GM12878 (cell line): Measurements from ENCODE around the gene DDHD1. TPM values are rescaled to one million over a fixed set of nuclear protein-coding genes. Genes with fewer than 3 reads are reported as not detected.

Experiments
- ATAC-seq: fragments of 200-7000 bp; cut with Tn5 transposase; 3 replicates; pipeline ENCODE4 v1.9.1; 2020; ENCODE audit warnings: mild to moderate bottlenecking, moderate library complexity
- BruUV-seq: library from RNA; stranded (reverse); fragments of 400-500 nt; replicated peaks from 2 replicates; lab custom pipeline; 2021; lab: Mats Ljungman, UMichigan
- CTCF ChIA-PET: fragments of 300-600 bp; sonication (Branson Sonifier 250); formaldehyde crosslinking; extraction: SDS; loops from one replicate; lab custom pipeline; 2021; ENCODE audit warnings: inconsistent platforms; lab: Yijun Ruan, JAX
- POLR2A ChIA-PET: fragments of 350-600 bp; formaldehyde crosslinking; extraction: SDS; loops from one replicate; lab custom pipeline; 2021; ENCODE audit warnings: inconsistent platforms; lab: Charles Lee
- RAD21 ChIA-PET: fragments of 300-600 bp; sonication (Branson Sonifier 250); formaldehyde crosslinking; loops from one replicate; lab custom pipeline; 2023; ENCODE audit warnings: antibody characterized with exemption; ENCODE audit not compliant: unreplicated experiment; lab: Charles Lee
- SMC1A ChIA-PET: fragments of 300-600 bp; sonication (Branson Sonifier 250); formaldehyde crosslinking; loops from one replicate; lab custom pipeline; 2023; ENCODE audit not compliant: unreplicated experiment, uncharacterized antibody; lab: Charles Lee
- DNase-seq: peaks from one replicate; pipeline ENCODE4 v3.0.0-alpha.2; 2011; ENCODE audit warnings: low read depth, low spot score
- FAIRE-seq: peaks from 3 replicates; lab custom pipeline; 2011; peaks lifted over from hg19 to GRCh38; lab: Jason Lieb, UNC
- H2AFZ ChIP-seq: 2 replicates; pipeline ENCODE4 v1.6.0; 2011; ENCODE audit warnings: low read depth, low read length, control low read depth; ENCODE audit not compliant: control insufficient read depth
- H3K27ac ChIP-seq: 2 replicates; pipeline ENCODE4 v1.5.1; 2011; ENCODE audit warnings: control low read depth; ENCODE audit not compliant: control insufficient read depth, insufficient read depth
- H3K27me3 ChIP-seq, 2 experiments: replicated peaks in 1 of 2; 2 replicates each; pipeline versions ENCODE4 v1.6.0 to v1.6.1; 2011; ENCODE audit warnings: low read length in 1 of 2; ENCODE audit not compliant: control insufficient read depth in 2 of 2, insufficient read depth in 2 of 2
- H3K36me3 ChIP-seq, 2 experiments: 2 replicates each; pipeline ENCODE4 v1.5.1; 2011; ENCODE audit warnings: low read length in 1 of 2; ENCODE audit not compliant: control insufficient read depth in 2 of 2, insufficient read depth in 2 of 2
- H3K4me1 ChIP-seq: 2 replicates; pipeline ENCODE4 v1.6.1; 2011; ENCODE audit warnings: mild to moderate bottlenecking, low read length, moderate library complexity, mixed read lengths; ENCODE audit not compliant: control insufficient read depth, insufficient read depth
- H3K4me2 ChIP-seq: 2 replicates; pipeline ENCODE4 v1.6.0; 2011; ENCODE audit warnings: control low read depth; ENCODE audit not compliant: control insufficient read depth, insufficient read depth
- H3K4me3 ChIP-seq: fragments of 200-600 bp; sonication (generic); 2 replicates; pipeline ENCODE4 v1.5.1; 2016
- H3K79me2 ChIP-seq: 2 replicates; pipeline ENCODE4 v1.6.0; 2011; ENCODE audit warnings: low read length; ENCODE audit not compliant: control insufficient read depth, insufficient read depth
- H3K9ac ChIP-seq: 2 replicates; pipeline ENCODE4 v1.8.0; 2011; ENCODE audit warnings: low read length, control low read depth, mixed read lengths; ENCODE audit not compliant: control insufficient read depth, insufficient read depth
- H3K9me3 ChIP-seq: replicated peaks from 3 replicates; pipeline ENCODE4 v1.5.1; 2011; ENCODE audit warnings: mild to moderate bottlenecking, low read length; ENCODE audit not compliant: control insufficient read depth, insufficient read depth
- H4K20me1 ChIP-seq: 2 replicates; pipeline ENCODE4 v1.6.0; 2011; ENCODE audit not compliant: control insufficient read depth, insufficient read depth
- BACH1 ChIP-seq: fragments of 450-650 bp; IDR thresholded peaks from 2 replicates; pipeline ENCODE4 v1.6.1; 2017; ENCODE audit warnings: mild to moderate bottlenecking, borderline replicate concordance
- CBX3 ChIP-seq: fragments of 200-600 bp; sonication (generic); IDR thresholded peaks from 2 replicates; pipeline ENCODE4 v1.6.1; 2016; ENCODE audit warnings: low read depth, borderline replicate concordance
- CREM ChIP-seq: IDR thresholded peaks from 2 replicates; pipeline ENCODE4 v1.6.1; 2014; ENCODE audit warnings: antibody characterized with exemption, low read depth
- IKZF1 ChIP-seq: fragments of 450-650 bp; conservative IDR thresholded peaks from 2 replicates; pipeline ENCODE4 v1.6.1; 2017; ENCODE audit warnings: antibody characterized with exemption, mild to moderate bottlenecking
- IRF4 ChIP-seq: IDR thresholded peaks from 2 replicates; pipeline ENCODE4 v1.6.1; 2011; ENCODE audit warnings: low read depth, low read length
- NFIC ChIP-seq: IDR thresholded peaks from 2 replicates; pipeline ENCODE4 v1.6.1; 2012; ENCODE audit warnings: low read depth, mild to moderate bottlenecking, inconsistent platforms, low read length, moderate library complexity
- RAD21 ChIP-seq: IDR thresholded peaks from 2 replicates; pipeline ENCODE4 v1.6.1; 2011; ENCODE audit warnings: mild to moderate bottlenecking, low read depth, low read length, moderate library complexity; ENCODE audit not compliant: insufficient read depth
- TCF7 ChIP-seq: IDR thresholded peaks from 2 replicates; pipeline ENCODE4 v1.6.1; 2014; ENCODE audit warnings: antibody characterized with exemption, borderline replicate concordance
- ZNF207 ChIP-seq: fragments of 450-650 bp; IDR thresholded peaks from 2 replicates; pipeline ENCODE4 v1.6.1; 2014; ENCODE audit warnings: antibody characterized with exemption, mild to moderate bottlenecking, borderline replicate concordance
- ZNF217 ChIP-seq: fragments of 450-650 bp; IDR thresholded peaks from 2 replicates; pipeline ENCODE4 v1.6.1; 2017; ENCODE audit warnings: antibody characterized with exemption, mild to moderate bottlenecking
- WGBS: methylation state at CpG from one replicate; pipeline ENCODE4 v1.1.6; 2016; ENCODE audit warnings: low lambda C conversion rate; ENCODE audit not compliant: insufficient replicate concordance, insufficient coverage; ENCODE audit errors: missing lambda C conversion rate; 5-methylcytosine and 5-hydroxymethylcytosine counted together
- in situ Hi-C: fragments of 300-500 bp; cut with MboI; formaldehyde crosslinking; loops from 9 replicates; pipeline ENCODE4 v1.14.3; 2018; ENCODE audit warnings: mixed read lengths
- intact Hi-C: fragments of 100-400 bp; cut with micrococcal nuclease; formaldehyde crosslinking; loops from one replicate; pipeline ENCODE4 v1.14.2; 2022; ENCODE audit not compliant: unreplicated experiment
- polyA plus RNA-seq, 11 experiments: library from polyadenylated mRNA; depleted of rRNA in 4 of 11; unstranded in 6 of 11; stranded (reverse) in 5 of 11; fragments of >200 nt; fragmentation: Nextera tagmentation in 4 of 11; fragmentation: Illumina TruSeq in 1 of 11; extraction: Ambion mirVana in 4 of 11; extraction: Trizol in 1 of 11; gene quantifications; 1 replicate in 1 of 11; 2 replicates in 10 of 11; pipeline versions ENCODE4 v1.2.1 to v1.2.3, GENCODE V29; 2011 to 2016; ENCODE audit warnings: inconsistent platforms in 2 of 11, missing spikeins in 2 of 11, low read depth in 1 of 11
- total RNA-seq, 4 experiments: library from RNA; depleted of rRNA in 3 of 4; stranded (reverse); fragments of >200 nt in 3 of 4; fragmentation: Illumina TruSeq in 1 of 4; extraction: Trizol in 1 of 4; gene quantifications; 2 replicates each; pipeline versions ENCODE4 v1.2.1 to v1.2.3, GENCODE V29; 2013 to 2021
- TF ChIP-seq, protein P1 (sequence below): IDR thresholded peaks from 2 replicates; pipeline ENCODE4 v1.6.1; 2011; ENCODE audit warnings: low read depth, low read length, improper control_type of control experiment, borderline replicate concordance
- TF ChIP-seq, protein P2 (sequence below): fragments of 450-650 bp; IDR thresholded peaks from 2 replicates; pipeline ENCODE4 v1.6.1; 2017; ENCODE audit warnings: low read depth, mild to moderate bottlenecking, moderate library complexity
- TF ChIP-seq, protein P3 (sequence below): fragments of 450-650 bp; IDR thresholded peaks from 2 replicates; pipeline ENCODE4 v1.6.1; 2014; ENCODE audit warnings: mild to moderate bottlenecking

Gene DDHD1
- total and polyA plus RNA-seq, 10 of the 15 experiments (the other 5 are each of a cell fraction or from before 2014, with no cell fraction given), result 7.7 to 52.3 (median 28.5) TPM

DNA sequence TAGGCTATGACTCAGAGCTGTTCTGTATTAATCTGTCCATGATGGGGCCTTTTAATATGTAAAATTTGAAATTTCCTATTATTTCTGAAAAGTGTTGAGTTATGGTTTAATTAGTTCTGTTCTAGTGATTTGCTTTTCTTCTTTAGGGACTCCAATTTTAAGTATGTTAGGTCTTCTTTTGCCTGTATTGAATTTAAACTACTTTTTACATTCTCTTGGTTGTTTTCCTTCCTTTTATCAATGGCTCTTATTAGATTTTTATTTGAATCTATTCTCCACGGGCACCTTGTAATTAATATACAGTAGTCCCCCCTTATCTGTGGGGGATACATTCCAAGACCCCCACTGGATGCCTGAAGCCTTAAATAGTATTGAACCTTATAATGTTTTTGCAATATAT is 46.4 kb downstream of the DDHD1 start:
- no peak overlapping the region for H3K4me3 ChIP-seq
- ChIA-PET POLR2A (interaction anchor here (5.0 kb wide), 1 partner anchor 44 kb away, joined by 48 read pairs; the partner anchor contains the start of gene DDHD1), CTCF (interaction anchor here (1.4 to 6.4 kb wide), 2 partner anchors 44 to 53 kb away, joined by 3 to 60 read pairs; partner anchors contain the start of gene DDHD1), RAD21 (interaction anchor here (4.6 kb wide), 1 partner anchor 11 kb away, joined by 17 read pairs; no protein-coding TSS in a partner anchor), SMC1A (interaction anchor here (0.7 to 7.0 kb wide), 5 partner anchors 10 to 44 kb away, joined by 3 to 127 read pairs (median 3); partner anchors contain the start of gene DDHD1)
- H3K4me1 ChIP-seq, result peaks cover 22% of the 10 kb centered on the region
- no peak overlapping the region for H3K9ac ChIP-seq
- H3K4me2 ChIP-seq, result no peak overlapping the region
- 96% methylated on average over 1 of the region's 1 CpG for WGBS
- peaks cover 68% of the 10 kb centered on the region for H3K79me2 ChIP-seq
- in situ Hi-C loops (no loop called here), intact Hi-C loops (no loop called here)
- H3K27me3 ChIP-seq, result no peaks in the 10 kb centered on the region
- no peak overlapping the region for H3K27ac ChIP-seq
- ATAC-seq, result no peak
- no peaks in the 10 kb centered on the region; the same call in none of the 3 replicates for H3K9me3 ChIP-seq
- no peak overlapping the region for H2AFZ ChIP-seq
- BruUV-seq, result no TSS peak
- FAIRE-seq, result no peak
- peaks cover 0 to 4% of the 10 kb centered on the region in 2 experiments; a peak in 1 of 4 replicates for H3K36me3 ChIP-seq
- TF ChIP-seq ZNF217 (no peak), IKZF1 (no peak), CREM (no peak)
- TF ChIP-seq, all 136 proteins: peak for 0
- no peak for DNase-seq
- H4K20me1 ChIP-seq, result no peaks in the 10 kb centered on the region

DNA sequence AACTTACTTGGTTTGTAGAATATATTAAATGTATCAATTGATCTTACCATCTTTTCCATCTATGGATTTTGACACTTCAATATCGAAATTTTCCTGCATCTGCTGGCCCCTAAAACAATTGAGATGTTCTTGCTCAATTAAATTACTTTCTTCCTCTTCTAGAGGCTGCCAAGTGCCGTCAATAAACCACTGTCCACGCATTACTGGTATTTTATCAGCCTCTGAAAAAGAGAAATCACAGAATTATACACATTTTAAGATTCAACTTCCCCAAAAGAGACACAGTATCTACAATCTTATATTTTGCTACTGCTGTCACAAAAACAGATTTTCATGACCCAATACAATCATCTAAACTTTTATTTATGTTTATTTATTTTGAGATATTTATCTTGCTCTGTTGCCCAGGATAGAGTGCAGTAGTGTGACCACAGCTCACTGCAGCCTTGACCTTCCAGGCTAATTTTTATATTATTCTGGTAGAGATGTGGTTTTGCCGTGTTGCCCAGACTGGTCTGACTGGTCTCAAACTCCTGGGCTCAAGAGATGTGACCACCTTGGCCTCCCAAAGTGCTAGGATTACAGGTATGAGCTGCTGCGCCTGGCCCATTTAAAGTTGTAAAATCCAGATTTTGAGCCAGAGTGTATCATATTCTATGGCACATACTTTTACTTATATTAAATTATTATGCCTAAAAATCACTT is 49.3 kb downstream of the DDHD1 start:
- intact Hi-C loops, result no loop called here
- no peak for FAIRE-seq
- Histone ChIP-seq H2AFZ (no peak overlapping the region), H3K9me3 (no peaks in the 10 kb centered on the region; the same call in none of the 3 replicates), H3K4me3 (no peak overlapping the region), H4K20me1 (no peaks in the 10 kb centered on the region), H3K4me2 (no peak overlapping the region), H3K9ac (no peak overlapping the region), H3K79me2 (peaks cover 44% of the 10 kb centered on the region), H3K4me1 (peaks cover 10% of the 10 kb centered on the region; the same call in 1 of the 2 replicates), H3K36me3 (peaks cover 0 to 10% of the 10 kb centered on the region in 2 experiments; a peak in 1 of 4 replicates), H3K27ac (no peak overlapping the region), H3K27me3 (no peaks in the 10 kb centered on the region)
- in situ Hi-C loops, result no loop called here
- POLR2A ChIA-PET, result no interaction called here
- no peak for ATAC-seq
- CTCF ChIA-PET, result interaction anchor here (1.0 kb wide), 1 partner anchor 13 kb away, joined by 3 read pairs; no protein-coding TSS in a partner anchor
- WGBS, result 95% methylated on average over 5 of the region's 5 CpGs
- SMC1A ChIA-PET, result interaction anchor here (1.3 to 2.6 kb wide), 4 partner anchors 10 to 49 kb away, joined by 3 to 10 read pairs (median 6); no protein-coding TSS in a partner anchor
- no TSS peak for BruUV-seq
- RAD21 ChIA-PET, result no interaction called here
- DNase-seq, result no peak
- TF ChIP-seq NFIC, result no peak
- TF ChIP-seq IRF4, result no peak
- TF ChIP-seq, protein P1, sequence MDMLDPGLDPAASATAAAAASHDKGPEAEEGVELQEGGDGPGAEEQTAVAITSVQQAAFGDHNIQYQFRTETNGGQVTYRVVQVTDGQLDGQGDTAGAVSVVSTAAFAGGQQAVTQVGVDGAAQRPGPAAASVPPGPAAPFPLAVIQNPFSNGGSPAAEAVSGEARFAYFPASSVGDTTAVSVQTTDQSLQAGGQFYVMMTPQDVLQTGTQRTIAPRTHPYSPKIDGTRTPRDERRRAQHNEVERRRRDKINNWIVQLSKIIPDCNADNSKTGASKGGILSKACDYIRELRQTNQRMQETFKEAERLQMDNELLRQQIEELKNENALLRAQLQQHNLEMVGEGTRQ, result no peak
- no peak for TF ChIP-seq CBX3
- no peak for TF ChIP-seq BACH1
- TF ChIP-seq, protein P2, sequence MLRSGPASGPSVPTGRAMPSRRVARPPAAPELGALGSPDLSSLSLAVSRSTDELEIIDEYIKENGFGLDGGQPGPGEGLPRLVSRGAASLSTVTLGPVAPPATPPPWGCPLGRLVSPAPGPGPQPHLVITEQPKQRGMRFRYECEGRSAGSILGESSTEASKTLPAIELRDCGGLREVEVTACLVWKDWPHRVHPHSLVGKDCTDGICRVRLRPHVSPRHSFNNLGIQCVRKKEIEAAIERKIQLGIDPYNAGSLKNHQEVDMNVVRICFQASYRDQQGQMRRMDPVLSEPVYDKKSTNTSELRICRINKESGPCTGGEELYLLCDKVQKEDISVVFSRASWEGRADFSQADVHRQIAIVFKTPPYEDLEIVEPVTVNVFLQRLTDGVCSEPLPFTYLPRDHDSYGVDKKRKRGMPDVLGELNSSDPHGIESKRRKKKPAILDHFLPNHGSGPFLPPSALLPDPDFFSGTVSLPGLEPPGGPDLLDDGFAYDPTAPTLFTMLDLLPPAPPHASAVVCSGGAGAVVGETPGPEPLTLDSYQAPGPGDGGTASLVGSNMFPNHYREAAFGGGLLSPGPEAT, result no peak
- TF ChIP-seq RAD21, result no peak
- no peak for TF ChIP-seq ZNF207
- no peak for TF ChIP-seq TCF7
- TF ChIP-seq, protein P3, sequence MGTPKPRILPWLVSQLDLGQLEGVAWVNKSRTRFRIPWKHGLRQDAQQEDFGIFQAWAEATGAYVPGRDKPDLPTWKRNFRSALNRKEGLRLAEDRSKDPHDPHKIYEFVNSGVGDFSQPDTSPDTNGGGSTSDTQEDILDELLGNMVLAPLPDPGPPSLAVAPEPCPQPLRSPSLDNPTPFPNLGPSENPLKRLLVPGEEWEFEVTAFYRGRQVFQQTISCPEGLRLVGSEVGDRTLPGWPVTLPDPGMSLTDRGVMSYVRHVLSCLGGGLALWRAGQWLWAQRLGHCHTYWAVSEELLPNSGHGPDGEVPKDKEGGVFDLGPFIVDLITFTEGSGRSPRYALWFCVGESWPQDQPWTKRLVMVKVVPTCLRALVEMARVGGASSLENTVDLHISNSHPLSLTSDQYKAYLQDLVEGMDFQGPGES, result no peak
